ENCODE measurements around the gene MSLN. TPM values are rescaled to one million over a fixed set of nuclear protein-coding genes. Genes with fewer than 3 reads are reported as not detected.

The MSLN gene
- total and polyA plus RNA-seq, 2 donors (not counting 3 experiments of a cell fraction or from before 2014, with no cell fraction given): not detected

GRCh38 chr16:747978-748746, 12.4 kb upstream of the MSLN start:
- Histone ChIP-seq H3K36me3 (ENCODE audit: control insufficient read depth in 2 of 2, extremely low read depth in 1 of 2, insufficient read depth in 2 of 2, low read length in 2 of 2) (no peaks in the 10 kb centered on the region), H3K4me3 (replicated peaks in 1 of 3; ENCODE audit: insufficient read depth in 1 of 3, low read depth in 1 of 3, low read length in 3 of 3) (no peak overlapping the region), H4K20me1 (replicated peaks; ENCODE audit: control insufficient read depth, extremely low read depth, insufficient read depth, low read length) (no peaks in the 10 kb centered on the region), H3K79me2 (ENCODE audit: control insufficient read depth, insufficient read depth, low read length) (no peaks in the 10 kb centered on the region), H3K9ac (replicated peaks; ENCODE audit: extremely low read depth, insufficient read depth, low read length) (no peak overlapping the region), H3K4me1 (ENCODE audit: control insufficient read depth, extremely low read depth, insufficient read depth, low read length) (no peaks in the 10 kb centered on the region), H2AFZ (ENCODE audit: low read depth, low read length) (no peak overlapping the region), H3K9me3 (replicated peaks; ENCODE audit: control insufficient read depth, insufficient read depth, low read length) (no peaks in the 10 kb centered on the region), H3K27me3 (ENCODE audit: control insufficient read depth in 2 of 2, insufficient read depth in 2 of 2, low read length in 2 of 2) (peaks cover 4% of the 10 kb centered on the region in 2 experiments), H3K9me1 (replicated peaks; ENCODE audit: control insufficient read depth, extremely low read depth, insufficient read depth, low read length) (no peaks in the 10 kb centered on the region), H3K4me2 (ENCODE audit: insufficient read depth, low read length) (no peak overlapping the region), H3K27ac (ENCODE audit: insufficient read depth, low read depth, low read length) (no peak overlapping the region)
- DNase-seq (ENCODE audit: low read depth, low spot score) (no peak), FAIRE-seq (no peak)
- dilution Hi-C loops (cut with MboI; ENCODE audit: extremely low pct_ligation_motif_present, low sequenced_read_pairs): no loop called here
- ChIA-PET CTCF (interaction anchor here (1.2 kb wide), 1 partner anchor 13 kb away, joined by 4 read pairs; the partner anchor contains the start of gene MSLN), POLR2A (interaction anchor here (0.7 kb wide), 1 partner anchor 36 kb away, joined by 3 read pairs; no protein-coding TSS in a partner anchor)
- intact Hi-C loops (cut with micrococcal nuclease): no loop called here
- no TSS peak for BruUV-seq (replicated peaks)
- TF ChIP-seq EZH2 (IDR thresholded peaks at IDR 0.05; ENCODE audit: borderline replicate concordance, low read depth, low read length, severe bottlenecking) (no peak), MYC (IDR thresholded peaks at IDR 0.05; ENCODE audit: low read depth, low read length) (no peak), GATA2 (IDR thresholded peaks at IDR 0.05; ENCODE audit: insufficient read depth, insufficient read length, low read depth, low read length) (no peak), FOS (IDR thresholded peaks at IDR 0.05; ENCODE audit: borderline replicate concordance, insufficient read depth, low read length) (no peak), CTCF (IDR thresholded peaks at IDR 0.05; ENCODE audit: extremely low read depth in 1 of 2, insufficient read depth in 1 of 2, low read depth in 1 of 2, low read length in 2 of 2) (no peak), MAX (IDR thresholded peaks at IDR 0.05; ENCODE audit: insufficient read depth, insufficient read length) (no peak), JUN (IDR thresholded peaks at IDR 0.05; ENCODE audit: borderline replicate concordance, insufficient read depth, insufficient read length, low read depth) (no peak), POLR2A (IDR thresholded peaks at IDR 0.05; ENCODE audit: low read depth, low read length) (no peak), POLR2AphosphoS5 (IDR thresholded peaks at IDR 0.05; ENCODE audit: insufficient read depth, low read depth, low read length) (no peak)

Data from endothelial cell of umbilical vein (primary cell).